ENCODE measurements around the gene CACNA1F. TPM values are rescaled to one million over a fixed set of nuclear protein-coding genes. Genes with fewer than 3 reads are reported as not detected.

The CACNA1F gene
- total RNA-seq, 4 donors from 2014 or later, result 0.10 to 0.21 (median 0.13) TPM; not detected in 1

DNA sequence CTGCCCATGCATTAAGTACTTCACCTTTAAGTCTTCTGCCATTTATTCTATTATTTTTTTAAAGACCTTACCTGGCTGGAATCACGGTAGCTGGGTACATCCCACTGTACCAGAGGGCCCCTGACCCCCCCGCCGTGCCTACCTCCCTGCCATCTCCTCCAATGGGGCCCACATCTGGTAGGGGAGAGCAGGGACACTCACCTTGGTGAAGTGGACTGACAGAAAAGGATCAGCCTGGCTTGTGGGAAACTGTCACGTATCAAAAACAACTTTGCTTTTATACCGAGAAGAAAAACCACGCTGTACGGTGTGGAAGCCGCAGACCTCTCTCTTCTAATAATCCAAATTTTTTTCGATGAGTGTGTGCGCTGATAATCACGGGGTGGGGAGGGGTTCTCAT lies 31.3 kb upstream of the CACNA1F start, which contains the start of gene FOXP3:
Gene FOXP3, minus strand, starts transcription at position 251 of the 400 bp plus-strand sequence. CDS start 6,205 bp downstream, outside the sequence.
- no peak for DNase-seq
- Histone ChIP-seq H3K36me3 (no peaks in the 10 kb centered on the region), H3K27ac (no peak within 1 kb of the TSS), H3K27me3 (no peaks in the 10 kb centered on the region), H3K4me3 (replicated peaks in 1 of 3) (no peak within 1 kb of the TSS), H3K4me1 (no peaks in the 10 kb centered on the region), H3K9me3 (no peaks in the 10 kb centered on the region)
- intact Hi-C loops (cut with DNase I), result no loop called here
- WGBS, 2 donors, result 89 to 93% methylated on average over 11 of the region's 11 CpGs
- no peak for TF ChIP-seq POLR2A (IDR thresholded peaks at IDR 0.05)
- TF ChIP-seq, protein P1, sequence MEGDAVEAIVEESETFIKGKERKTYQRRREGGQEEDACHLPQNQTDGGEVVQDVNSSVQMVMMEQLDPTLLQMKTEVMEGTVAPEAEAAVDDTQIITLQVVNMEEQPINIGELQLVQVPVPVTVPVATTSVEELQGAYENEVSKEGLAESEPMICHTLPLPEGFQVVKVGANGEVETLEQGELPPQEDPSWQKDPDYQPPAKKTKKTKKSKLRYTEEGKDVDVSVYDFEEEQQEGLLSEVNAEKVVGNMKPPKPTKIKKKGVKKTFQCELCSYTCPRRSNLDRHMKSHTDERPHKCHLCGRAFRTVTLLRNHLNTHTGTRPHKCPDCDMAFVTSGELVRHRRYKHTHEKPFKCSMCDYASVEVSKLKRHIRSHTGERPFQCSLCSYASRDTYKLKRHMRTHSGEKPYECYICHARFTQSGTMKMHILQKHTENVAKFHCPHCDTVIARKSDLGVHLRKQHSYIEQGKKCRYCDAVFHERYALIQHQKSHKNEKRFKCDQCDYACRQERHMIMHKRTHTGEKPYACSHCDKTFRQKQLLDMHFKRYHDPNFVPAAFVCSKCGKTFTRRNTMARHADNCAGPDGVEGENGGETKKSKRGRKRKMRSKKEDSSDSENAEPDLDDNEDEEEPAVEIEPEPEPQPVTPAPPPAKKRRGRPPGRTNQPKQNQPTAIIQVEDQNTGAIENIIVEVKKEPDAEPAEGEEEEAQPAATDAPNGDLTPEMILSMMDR (IDR thresholded peaks at IDR 0.05), result no peak

DNA sequence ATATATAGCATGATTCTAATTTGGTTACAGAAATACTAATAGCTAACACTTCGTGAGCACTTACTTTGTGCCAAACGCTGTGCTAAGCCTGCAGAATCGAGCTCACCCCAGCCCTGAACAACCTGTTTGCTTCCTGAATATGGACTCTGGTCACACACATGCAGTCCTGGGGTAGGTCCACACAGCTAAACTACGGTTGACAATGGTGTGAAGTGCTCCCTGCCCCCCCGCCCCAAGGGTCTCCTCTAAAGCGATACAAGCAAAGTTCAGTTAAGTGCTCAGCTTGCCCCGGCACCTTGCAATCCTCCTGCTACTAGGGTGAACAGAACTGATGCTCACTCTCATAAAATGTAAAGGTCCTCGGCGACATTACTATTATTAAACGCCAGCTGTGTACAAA lies 30.5 kb upstream of the CACNA1F start:
- intact Hi-C loops (cut with DNase I), result no loop called here
- no peaks in the 10 kb centered on the region for H3K9me3 ChIP-seq
- whole genome bisulfite sequencing, 2 donors, result 85 to 89% methylated on average over 8 to 10 of the region's 10 CpGs

DNA sequence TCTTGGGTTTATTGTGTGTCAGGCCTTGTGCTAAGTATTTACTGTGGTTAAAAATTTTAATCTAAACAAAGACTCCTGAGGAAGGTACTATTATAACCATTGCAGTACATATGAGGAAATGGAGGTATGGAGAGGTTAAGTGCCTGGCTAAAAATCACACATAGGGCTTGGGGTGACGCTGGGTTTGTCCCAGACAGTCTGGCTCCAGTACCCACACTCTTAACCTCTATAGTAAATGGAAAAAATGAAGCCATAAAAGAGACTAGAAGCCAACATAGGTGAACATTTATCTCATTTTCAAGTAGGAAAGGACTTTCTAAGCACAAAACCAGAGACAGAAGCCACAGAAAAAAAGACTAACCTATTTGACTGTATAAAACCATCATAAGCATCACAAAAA lies 29.5 kb upstream of the CACNA1F start:
- Histone ChIP-seq H3K4me3 (replicated peaks in 1 of 3) (no peak overlapping the region), H3K27me3 (no peaks in the 10 kb centered on the region), H3K27ac (no peak overlapping the region), H3K4me1 (no peaks in the 10 kb centered on the region), H3K9me3 (no peaks in the 10 kb centered on the region), H3K36me3 (no peaks in the 10 kb centered on the region)
- WGBS, 2 donors, result 58 to 64% methylated on average over 1 of the region's 1 CpG
- intact Hi-C loops (cut with DNase I), result no loop called here
- DNase-seq, result no peak
- TF ChIP-seq, protein P1 (IDR thresholded peaks at IDR 0.05), result no peak
- no peak for TF ChIP-seq POLR2A (IDR thresholded peaks at IDR 0.05)

More for the DNA sequence above, 30.5 kb upstream of the CACNA1F start:
- no peak overlapping the region for H3K27ac ChIP-seq
- TF ChIP-seq POLR2A (IDR thresholded peaks at IDR 0.05), result no peak
- TF ChIP-seq, protein P1 (IDR thresholded peaks at IDR 0.05), result no peak
- H3K27me3 ChIP-seq, result no peaks in the 10 kb centered on the region
- no peak overlapping the region for H3K4me3 ChIP-seq (replicated peaks in 1 of 3)
- H3K36me3 ChIP-seq, result no peaks in the 10 kb centered on the region
- no peak for DNase-seq
- no peaks in the 10 kb centered on the region for H3K4me1 ChIP-seq

GRCh38 chrX:49260221-49260985 lies 27.3 kb upstream of the CACNA1F start:
- TF ChIP-seq, protein P1 (IDR thresholded peaks at IDR 0.05), result no peak
- Histone ChIP-seq H3K36me3 (no peaks in the 10 kb centered on the region), H3K9me3 (no peaks in the 10 kb centered on the region), H3K27me3 (no peaks in the 10 kb centered on the region), H3K27ac (no peak overlapping the region), H3K4me1 (no peaks in the 10 kb centered on the region), H3K4me3 (replicated peaks in 1 of 3) (no peak overlapping the region)
- 92 to 100% methylated on average over 1 to 12 of the region's 17 CpGs for WGBS, 2 donors
- intact Hi-C loops (cut with DNase I), result no loop called here
- DNase-seq, result no peak

- Histone ChIP-seq H3K36me3 (no peaks in the 10 kb centered on the region), H3K4me3 (replicated peaks in 1 of 3) (no peak overlapping the region), H3K4me1 (no peaks in the 10 kb centered on the region), H3K27ac (no peak overlapping the region), H3K9me3 (no peaks in the 10 kb centered on the region), H3K27me3 (no peaks in the 10 kb centered on the region)
- intact Hi-C loops (cut with DNase I), result no loop called here
- 69 to 100% methylated on average over 1 to 5 of the region's 5 CpGs for WGBS, 2 donors
- TF ChIP-seq POLR2A (IDR thresholded peaks at IDR 0.05), result no peak
- TF ChIP-seq, protein P1 (IDR thresholded peaks at IDR 0.05), result no peak
- no peak for DNase-seq
Measured at GRCh38 chrX:49258749-49259124, 25.6 kb upstream of the CACNA1F start.

All from thyroid gland (tissue), 4 donors.